HepG2 (cell line): ENCODE results near the gene TIMP3. TPM values are rescaled to one million over a fixed set of nuclear protein-coding genes. Genes with fewer than 3 reads are reported as not detected.
A peak's percentile ranks its signal among the peaks of the same experiment; 100 is the strongest.

ENCODE experiments used
- CCDC6 ChIP-seq: sonication (generic); formaldehyde crosslinking; IDR thresholded peaks from 2 replicates; pipeline ENCODE4 v1.8.1; 2022; ENCODE audit warnings: mild to moderate bottlenecking, missing genetic modification reagents, moderate library complexity
- FOXC1 ChIP-seq: sonication (generic); formaldehyde crosslinking; IDR thresholded peaks from 2 replicates; pipeline ENCODE4 v1.8.0; 2022; ENCODE audit warnings: mild to moderate bottlenecking, missing genetic modification reagents, borderline replicate concordance
- GRHL1 ChIP-seq: sonication (generic); formaldehyde crosslinking; conservative IDR thresholded peaks from 2 replicates; pipeline ENCODE4 v1.8.0; 2022; ENCODE audit warnings: missing genetic modification reagents
- HOXA5 ChIP-seq: sonication (generic); formaldehyde crosslinking; IDR thresholded peaks from 2 replicates; pipeline ENCODE4 v1.4.0; 2020; ENCODE audit warnings: missing genetic modification reagents
- IRF2 ChIP-seq: IDR thresholded peaks from 2 replicates; pipeline ENCODE4 v1.6.1; 2018; ENCODE audit warnings: missing genetic modification reagents, missing compliant biosample characterization
- ISX ChIP-seq: sonication (generic); formaldehyde crosslinking; conservative IDR thresholded peaks from 2 replicates; pipeline ENCODE4 v1.5.0; 2020; ENCODE audit warnings: missing genetic modification reagents
- KDM3A ChIP-seq: IDR thresholded peaks from 2 replicates; pipeline ENCODE4 v1.6.1; 2018; ENCODE audit warnings: low read depth, missing compliant biosample characterization
- MEF2D ChIP-seq: sonication (generic); formaldehyde crosslinking; IDR thresholded peaks from 2 replicates; pipeline ENCODE4 v1.5.1; 2020; ENCODE audit warnings: mild to moderate bottlenecking, missing genetic modification reagents
- NR2F6 ChIP-seq, 2 experiments: IDR thresholded peaks; 2 replicates each; pipeline ENCODE4 v1.6.1; 2016; ENCODE audit warnings: antibody characterized with exemption in 1 of 2, mild to moderate bottlenecking in 1 of 2
- NR3C1 ChIP-seq: sonication (generic); formaldehyde crosslinking; IDR thresholded peaks from 2 replicates; pipeline ENCODE4 v1.4.0; 2020; ENCODE audit warnings: missing genetic modification reagents
- NRL ChIP-seq: sonication (generic); formaldehyde crosslinking; IDR thresholded peaks from 2 replicates; pipeline ENCODE4 v1.5.0; 2020; ENCODE audit warnings: missing genetic modification reagents, mild to moderate bottlenecking, moderate library complexity, borderline replicate concordance
- PHF8 ChIP-seq: sonication (generic); formaldehyde crosslinking; IDR thresholded peaks from 2 replicates; pipeline ENCODE4 v1.5.0; 2020; ENCODE audit warnings: missing genetic modification reagents
- POLR2AphosphoS2 ChIP-seq: IDR thresholded peaks from 2 replicates; pipeline ENCODE4 v1.6.1; 2011; ENCODE audit warnings: low read depth, low read length, improper control_type of control experiment
- SSRP1 ChIP-seq: IDR thresholded peaks from 2 replicates; pipeline ENCODE4 v1.6.1; 2016; ENCODE audit warnings: control low read depth
- TARDBP ChIP-seq: sonication (generic); formaldehyde crosslinking; IDR thresholded peaks from 2 replicates; pipeline ENCODE4 v1.8.0; 2022; ENCODE audit warnings: mild to moderate bottlenecking, missing genetic modification reagents
- ZFP1 ChIP-seq: IDR thresholded peaks from 2 replicates; pipeline ENCODE4 v1.6.1; 2016
- ZFP36 ChIP-seq: fragments of 150-350 bp; IDR thresholded peaks from 2 replicates; pipeline ENCODE4 v1.6.1; 2018; ENCODE audit warnings: borderline replicate concordance, low read length, low read depth; ENCODE audit not compliant: partially characterized antibody
- ZMYM2 ChIP-seq: sonication (generic); formaldehyde crosslinking; IDR thresholded peaks from 2 replicates; pipeline ENCODE4 v1.8.0; 2022; ENCODE audit warnings: mild to moderate bottlenecking, missing genetic modification reagents
- ZNF224 ChIP-seq: sonication (generic); formaldehyde crosslinking; IDR thresholded peaks from 2 replicates; pipeline ENCODE4 v1.5.0; 2020; ENCODE audit warnings: mild to moderate bottlenecking, missing genetic modification reagents
- ZNF30 ChIP-seq: sonication (generic); formaldehyde crosslinking; IDR thresholded peaks from 2 replicates; pipeline ENCODE4 v1.5.0; 2020; ENCODE audit warnings: mild to moderate bottlenecking, missing genetic modification reagents
- ZNF501 ChIP-seq: sonication (generic); formaldehyde crosslinking; IDR thresholded peaks from 2 replicates; pipeline ENCODE4 v1.5.1; 2020; ENCODE audit warnings: mild to moderate bottlenecking, moderate library complexity, missing genetic modification reagents
- ZNF574 ChIP-seq: sonication (generic); formaldehyde crosslinking; IDR thresholded peaks from 2 replicates; pipeline ENCODE4 v1.4.0; 2020; ENCODE audit warnings: missing genetic modification reagents
- ZNF577 ChIP-seq: sonication (generic); formaldehyde crosslinking; IDR thresholded peaks from 2 replicates; pipeline ENCODE4 v1.4.0; 2020; ENCODE audit warnings: mild to moderate bottlenecking, low read depth, missing genetic modification reagents, borderline replicate concordance
- ZNF772 ChIP-seq: sonication (generic); formaldehyde crosslinking; IDR thresholded peaks from 2 replicates; pipeline ENCODE4 v1.5.0; 2020; ENCODE audit warnings: mild to moderate bottlenecking, missing genetic modification reagents
- polyA plus RNA-seq, 8 experiments: library from polyadenylated mRNA; depleted of rRNA in 3 of 8; stranded (reverse) in 7 of 8; unstranded in 1 of 8; fragments of >200 nt; fragmentation: Illumina TruSeq in 4 of 8; extraction: Trizol in 4 of 8; gene quantifications; 2 replicates each; pipeline versions ENCODE4 v1.2.1 to v1.2.3, GENCODE V29; 2011 to 2016; ENCODE audit warnings: low read depth in 4 of 8, missing spikeins in 1 of 8, mixed read lengths in 1 of 8; ENCODE audit not compliant: insufficient read depth in 1 of 8
- total RNA-seq, 5 experiments: library from RNA; depleted of rRNA; stranded (reverse); fragments of >200 nt; fragmentation: Illumina TruSeq; extraction: Trizol; gene quantifications; 2 replicates each; pipeline ENCODE4 v1.2.3, GENCODE V29; 2016; ENCODE audit warnings: low read depth in 1 of 5
- TF ChIP-seq, protein P1 (sequence below): sonication (generic); formaldehyde crosslinking; IDR thresholded peaks from 2 replicates; pipeline ENCODE4 v1.4.0; 2020; ENCODE audit warnings: missing genetic modification reagents
- TF ChIP-seq, protein P2 (sequence below): sonication (generic); formaldehyde crosslinking; IDR thresholded peaks from 2 replicates; pipeline ENCODE4 v1.5.0; 2020; ENCODE audit warnings: missing genetic modification reagents

Gene TIMP3
- total and polyA plus RNA-seq, 2 of the 13 experiments (the other 11 are each of a cell fraction or from before 2014, with no cell fraction given): 57.3 to 86.6 TPM

- no peak for TF ChIP-seq ZNF30 (CRISPR knock-in tag)
- peak; percentile 39; the same call in 1 of the 2 replicates for TF ChIP-seq ZFP1 (CRISPR knock-in tag)
- no peak for TF ChIP-seq ZNF574 (CRISPR knock-in tag)
- TF ChIP-seq KDM3A: peak; percentile 56; the same call in 1 of the 2 replicates
- TF ChIP-seq ZNF501 (CRISPR knock-in tag): no peak
- TF ChIP-seq NRL (CRISPR knock-in tag): no peak
- TF ChIP-seq ISX (CRISPR knock-in tag): no peak
- no peak; the same call in 1 of the 2 replicates for TF ChIP-seq ZNF224
- TF ChIP-seq POLR2AphosphoS2: no peak
- TF ChIP-seq CCDC6 (CRISPR knock-in tag): no peak
- TF ChIP-seq, protein P1, sequence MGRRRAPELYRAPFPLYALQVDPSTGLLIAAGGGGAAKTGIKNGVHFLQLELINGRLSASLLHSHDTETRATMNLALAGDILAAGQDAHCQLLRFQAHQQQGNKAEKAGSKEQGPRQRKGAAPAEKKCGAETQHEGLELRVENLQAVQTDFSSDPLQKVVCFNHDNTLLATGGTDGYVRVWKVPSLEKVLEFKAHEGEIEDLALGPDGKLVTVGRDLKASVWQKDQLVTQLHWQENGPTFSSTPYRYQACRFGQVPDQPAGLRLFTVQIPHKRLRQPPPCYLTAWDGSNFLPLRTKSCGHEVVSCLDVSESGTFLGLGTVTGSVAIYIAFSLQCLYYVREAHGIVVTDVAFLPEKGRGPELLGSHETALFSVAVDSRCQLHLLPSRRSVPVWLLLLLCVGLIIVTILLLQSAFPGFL (CRISPR knock-in tag): no peak
- TF ChIP-seq ZNF772 (CRISPR knock-in tag): no peak
- TF ChIP-seq ZNF577 (CRISPR knock-in tag): no peak
- no peak for TF ChIP-seq SSRP1 (CRISPR knock-in tag)
- no peak for TF ChIP-seq GRHL1 (CRISPR knock-in tag)
- TF ChIP-seq IRF2: peak; percentile 40; the same call in 1 of the 2 replicates
- TF ChIP-seq PHF8: no peak
- TF ChIP-seq, protein P2, sequence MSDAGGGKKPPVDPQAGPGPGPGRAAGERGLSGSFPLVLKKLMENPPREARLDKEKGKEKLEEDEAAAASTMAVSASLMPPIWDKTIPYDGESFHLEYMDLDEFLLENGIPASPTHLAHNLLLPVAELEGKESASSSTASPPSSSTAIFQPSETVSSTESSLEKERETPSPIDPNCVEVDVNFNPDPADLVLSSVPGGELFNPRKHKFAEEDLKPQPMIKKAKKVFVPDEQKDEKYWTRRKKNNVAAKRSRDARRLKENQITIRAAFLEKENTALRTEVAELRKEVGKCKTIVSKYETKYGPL (CRISPR knock-in tag): peak; percentile 67; the same call in 1 of the 2 replicates
- no peak for TF ChIP-seq NR3C1 (CRISPR knock-in tag)
- TF ChIP-seq ZFP36: no peak
- peak; percentile 65 for TF ChIP-seq NR2F6 (IDR thresholded peaks at IDR 0.05)
- TF ChIP-seq NR2F6 (CRISPR knock-in tag; IDR thresholded peaks at IDR 0.05): peak; percentile 68
- TF ChIP-seq HOXA5 (CRISPR knock-in tag): no peak
- peak; percentile 66 for TF ChIP-seq ZMYM2 (CRISPR knock-in tag)
- 0 out of 2 replicates have a peak, but pooled peaks have one; percentile 31 for TF ChIP-seq TARDBP (CRISPR knock-in tag)
- no peak for TF ChIP-seq MEF2D (CRISPR knock-in tag)
- no peak for TF ChIP-seq FOXC1 (CRISPR knock-in tag)
These were observed 11.5 kb upstream of the TIMP3 start (continued) for GRCh38 chr22:32789797-32790620.
